Osteocyte (in vitro differentiated cells): ENCODE measurements around the gene PCDHGA5. TPM values are rescaled to one million over a fixed set of nuclear protein-coding genes. Genes with fewer than 3 reads are reported as not detected.
"Not testable (repeated sequence)": the region's sequence is repeated elsewhere in the genome, so short reads cannot be mapped to it uniquely, and the experiment has no call there.

Experiments used
- DNase-seq: peaks from one replicate; pipeline ENCODE4 v3.0.0; 2021; ENCODE audit warnings: mixed read lengths; ENCODE audit not compliant: unreplicated experiment; ENCODE audit errors: extremely low spot score
- H3K27ac Mint-ChIP-seq: one replicate; pipeline ENCODE4 v1.8.0; 2021; ENCODE audit warnings: mild to moderate bottlenecking, mixed read lengths; ENCODE audit not compliant: unreplicated experiment
- H3K27me3 Mint-ChIP-seq: one replicate; pipeline ENCODE4 v1.8.0; 2021; ENCODE audit warnings: mixed read lengths; ENCODE audit not compliant: unreplicated experiment
- H3K36me3 Mint-ChIP-seq: one replicate; pipeline ENCODE4 v1.8.0; 2021; ENCODE audit warnings: mixed read lengths; ENCODE audit not compliant: unreplicated experiment
- H3K4me1 Mint-ChIP-seq: one replicate; pipeline ENCODE4 v1.8.0; 2021; ENCODE audit warnings: mixed read lengths; ENCODE audit not compliant: unreplicated experiment
- H3K4me3 Mint-ChIP-seq: one replicate; pipeline ENCODE4 v1.8.0; 2021; ENCODE audit warnings: mild to moderate bottlenecking, moderate library complexity, mixed read lengths; ENCODE audit not compliant: unreplicated experiment
- H3K9me3 Mint-ChIP-seq: one replicate; pipeline ENCODE4 v1.8.0; 2021; ENCODE audit warnings: mixed read lengths; ENCODE audit not compliant: unreplicated experiment
- CTCF ChIP-seq: fragments of 200-600 bp; sonication (generic); IDR thresholded peaks from 2 replicates; pipeline ENCODE4 v1.5.0; 2021; ENCODE audit warnings: antibody characterized with exemption, mild to moderate bottlenecking, moderate library complexity
- total RNA-seq: library from RNA; stranded (reverse); gene quantifications from 2 replicates; pipeline ENCODE4 v1.2.1, GENCODE V29; 2021

The PCDHGA5 gene
- total RNA-seq, 1 donor from 2014 or later = 0.13 TPM

GRCh38 chr5:141392429-141393198 lies 28.7 kb downstream of the PCDHGA5 start, which contains the start of gene PCDHGA8:
TSS of gene PCDHGA8 (plus strand) at chr5:141392633. CDS start at chr5:141392814, 181 bp downstream.
- Mint-ChIP-seq H3K4me1 (no peaks in the 10 kb centered on the region), H3K36me3 (peaks cover 9% of the 10 kb centered on the region), H3K27ac (no peak within 1 kb of the TSS), H3K27me3 (no peaks in the 10 kb centered on the region), H3K4me3 (no peak within 1 kb of the TSS), H3K9me3 (peaks cover 30% of the 10 kb centered on the region)
- no peak for TF ChIP-seq CTCF
- DNase-seq = no peak

- Mint-ChIP-seq H3K4me1 (no peaks in the 10 kb centered on the region), H3K36me3 (peaks cover 9% of the 10 kb centered on the region), H3K4me3 (no peak overlapping the region), H3K9me3 (peaks cover 30% of the 10 kb centered on the region), H3K27ac (no peak overlapping the region), H3K27me3 (no peaks in the 10 kb centered on the region)
- TF ChIP-seq CTCF = no peak
- DNase-seq = no peak
These were observed 29.3 kb downstream of the PCDHGA5 start for GRCh38 chr5:141393267-141393666.

- not testable (repeated sequence) for H3K4me1 Mint-ChIP-seq, H3K27ac Mint-ChIP-seq, DNase-seq, H3K36me3 Mint-ChIP-seq, H3K4me3 Mint-ChIP-seq, H3K27me3 Mint-ChIP-seq
- H3K9me3 Mint-ChIP-seq = peaks cover 23% of the 10 kb centered on the region
These were observed 30.6 kb downstream of the PCDHGA5 start for GRCh38 chr5:141394401-141395187.

- not testable (repeated sequence) for H3K27me3 Mint-ChIP-seq
These were observed 34.0 kb downstream of the PCDHGA5 start, which contains the start of gene PCDHGB5 for GRCh38 chr5:141397756-141398551. TSS of gene PCDHGB5 (plus strand) at chr5:141397947. CDS start at chr5:141398128, 181 bp downstream.

GRCh38 chr5:141398608-141399007 lies 34.6 kb downstream of the PCDHGA5 start:
- Mint-ChIP-seq H3K27me3 (no peaks in the 10 kb centered on the region), H3K4me1 (no peaks in the 10 kb centered on the region), H3K36me3 (peaks cover 7% of the 10 kb centered on the region), H3K9me3 (peaks cover 12% of the 10 kb centered on the region), H3K4me3 (no peak overlapping the region), H3K27ac (no peak overlapping the region)
- TF ChIP-seq CTCF = no peak
- no peak for DNase-seq

More at GRCh38 chr5:141397756-141398551, 34.0 kb downstream of the PCDHGA5 start, which contains the start of gene PCDHGB5:
- peaks cover 11% of the 10 kb centered on the region for H3K9me3 Mint-ChIP-seq
- not testable (repeated sequence) for DNase-seq, H3K4me3 Mint-ChIP-seq, H3K36me3 Mint-ChIP-seq, H3K4me1 Mint-ChIP-seq, H3K27ac Mint-ChIP-seq
